PC-3 (cell line): ENCODE measurements around the gene GPRIN1. TPM values are rescaled to one million over a fixed set of nuclear protein-coding genes. Genes with fewer than 3 reads are reported as not detected.
A peak's percentile ranks its signal among the peaks of the same experiment; 100 is the strongest.

ENCODE experiments used
- ATAC-seq: fragments of 200-7000 bp; cut with Tn5 transposase; 2 replicates; pipeline ENCODE4 v1.9.1; 2020; ENCODE audit warnings: mild to moderate bottlenecking, moderate library complexity
- BruUV-seq: library from RNA; stranded (reverse); fragments of 400-500 nt; replicated peaks from 2 replicates; lab custom pipeline; 2021; lab: Mats Ljungman, UMichigan
- CTCF ChIA-PET: fragments of 300-600 bp; sonication (Branson Sonifier 250); formaldehyde crosslinking; loops from one replicate; lab custom pipeline; 2022; ENCODE audit warnings: antibody characterized with exemption; lab: Charles Lee
- POLR2A ChIA-PET: fragments of 300-600 bp; sonication (Branson Sonifier 250); formaldehyde crosslinking; loops from one replicate; lab custom pipeline; 2022; ENCODE audit warnings: antibody characterized with exemption; ENCODE audit not compliant: unreplicated experiment; lab: Charles Lee
- DNase-seq: peaks from one replicate; pipeline ENCODE4 v3.0.0-alpha.2; 2015
- H2AFZ ChIP-seq: fragments of 300-600 bp; sonication (generic); 2 replicates; pipeline ENCODE4 v1.6.0; 2016; ENCODE audit warnings: antibody characterized with exemption, low read length
- H3F3A ChIP-seq: fragments of 300-600 bp; sonication (generic); one replicate; pipeline ENCODE4 v1.6.0; 2017; ENCODE audit warnings: antibody characterized with exemption, low read length, control low read depth, mild to moderate bottlenecking; ENCODE audit not compliant: unreplicated experiment
- H3K27ac ChIP-seq: fragments of 300-600 bp; sonication (generic); 2 replicates; pipeline ENCODE4 v1.5.1; 2016; ENCODE audit warnings: mild to moderate bottlenecking, low read length
- H3K27me3 ChIP-seq: fragments of 300-600 bp; sonication (generic); 2 replicates; pipeline ENCODE4 v1.6.1; 2016; ENCODE audit warnings: low read length, mixed read lengths
- H3K36me3 ChIP-seq: fragments of 300-600 bp; sonication (generic); 2 replicates; pipeline ENCODE4 v1.6.1; 2016; ENCODE audit warnings: low read depth, mixed run types, low read length, mixed read lengths
- H3K4me1 ChIP-seq: fragments of 300-600 bp; sonication (generic); 2 replicates; pipeline ENCODE4 v1.5.1; 2016; ENCODE audit warnings: low read length; ENCODE audit not compliant: insufficient read depth
- H3K4me2 ChIP-seq: fragments of 300-600 bp; sonication (generic); 2 replicates; pipeline ENCODE4 v1.6.0; 2016; ENCODE audit warnings: low read length
- H3K4me3 ChIP-seq: fragments of 300-600 bp; sonication (generic); 2 replicates; pipeline ENCODE4 v1.5.1; 2016; ENCODE audit warnings: mild to moderate bottlenecking, low read length, mixed read lengths
- H3K79me2 ChIP-seq: fragments of 300-600 bp; sonication (generic); 2 replicates; pipeline ENCODE4 v1.6.1; 2017; ENCODE audit warnings: low read length, mixed read lengths
- H3K9ac ChIP-seq: fragments of 300-600 bp; sonication (generic); 2 replicates; pipeline ENCODE4 v1.6.0; 2016; ENCODE audit warnings: mild to moderate bottlenecking, low read length
- H3K9me2 ChIP-seq: fragments of 300-600 bp; sonication (generic); replicated peaks from 2 replicates; pipeline ENCODE4 v1.6.1; 2016; ENCODE audit warnings: mixed run types, low read length, mixed read lengths
- H3K9me3 ChIP-seq: fragments of 300-600 bp; sonication (generic); 2 replicates; pipeline ENCODE4 v1.6.1; 2016; ENCODE audit warnings: low read length, mixed read lengths
- H4K20me1 ChIP-seq: fragments of 300-600 bp; sonication (generic); 2 replicates; pipeline ENCODE4 v1.6.1; 2016; ENCODE audit warnings: low read length, mixed read lengths
- CTCF ChIP-seq: fragments of 300-600 bp; sonication (generic); conservative IDR thresholded peaks from 2 replicates; pipeline ENCODE4 v1.5.1; 2017; ENCODE audit warnings: antibody characterized with exemption, low read depth, mild to moderate bottlenecking, low read length
- EZH2 ChIP-seq: fragments of 300-600 bp; sonication (generic); IDR thresholded peaks from one replicate; pipeline ENCODE4 v1.6.1; 2017; ENCODE audit warnings: antibody characterized with exemption, mild to moderate bottlenecking, low read length; ENCODE audit not compliant: unreplicated experiment
- EZH2phosphoT487 ChIP-seq: fragments of 300-600 bp; sonication (generic); IDR thresholded peaks from 2 replicates; pipeline ENCODE4 v1.6.1; 2018; ENCODE audit warnings: mild to moderate bottlenecking, antibody characterized with exemption, low read length, borderline replicate concordance
- intact Hi-C: fragments of 100-400 bp; cut with micrococcal nuclease; formaldehyde crosslinking; loops from 2 replicates; pipeline ENCODE4 v1.9.0; 2023
- total RNA-seq: library from RNA; depleted of rRNA; stranded (reverse); fragments of >200 nt; gene quantifications from 2 replicates; pipeline ENCODE4 v1.2.3, GENCODE V29; 2014

The GPRIN1 gene
- total RNA-seq, 1 experiment from 2014 or later, result 18.7 TPM

GRCh38 chr5:176581361-176581760 is 28.6 kb downstream of the GPRIN1 start:
- Histone ChIP-seq H3K4me2 (no peak overlapping the region), H3K9ac (no peak overlapping the region), H3K36me3 (no peaks in the 10 kb centered on the region; the same call in 1 of the 2 replicates), H3F3A (no peaks in the 10 kb centered on the region), H2AFZ (no peak overlapping the region), H3K79me2 (no peaks in the 10 kb centered on the region), H3K4me3 (no peak overlapping the region), H3K27ac (no peak overlapping the region), H4K20me1 (no peaks in the 10 kb centered on the region), H3K4me1 (peaks cover 4% of the 10 kb centered on the region; the same call in 1 of the 2 replicates), H3K9me2 (no peaks in the 10 kb centered on the region), H3K27me3 (no peaks in the 10 kb centered on the region), H3K9me3 (no peaks in the 10 kb centered on the region)
- DNase-seq (no peak), ATAC-seq (no peak)
- intact Hi-C loops, result no loop called here
- no TSS peak for BruUV-seq
- TF ChIP-seq EZH2phosphoT487 (no peak), EZH2 (no peak), CTCF (no peak)
- CTCF ChIA-PET, result no interaction called here
- POLR2A ChIA-PET, result no interaction called here

GRCh38 chr5:176579323-176579722 is 30.6 kb downstream of the GPRIN1 start:
- H3K4me3 ChIP-seq, result no peak overlapping the region
- intact Hi-C loops, result loop anchor here (2.0 kb wide), 3 partner anchors 35 to 169 kb away; partner anchors contain the start of gene TSPAN17
- H3K9me3 ChIP-seq, result no peaks in the 10 kb centered on the region
- ChIA-PET CTCF (no interaction called here), POLR2A (no interaction called here)
- ATAC-seq, result no peak
- no peaks in the 10 kb centered on the region for H4K20me1 ChIP-seq
- H3F3A ChIP-seq, result no peaks in the 10 kb centered on the region
- no peaks in the 10 kb centered on the region for H3K27me3 ChIP-seq
- H3K4me1 ChIP-seq, result peaks cover 4% of the 10 kb centered on the region; the same call in 1 of the 2 replicates
- H3K9me2 ChIP-seq, result no peaks in the 10 kb centered on the region
- no peak overlapping the region for H3K9ac ChIP-seq
- H2AFZ ChIP-seq, result no peak overlapping the region
- no peak overlapping the region for H3K27ac ChIP-seq
- BruUV-seq, result no TSS peak
- H3K36me3 ChIP-seq, result no peaks in the 10 kb centered on the region
- no peak for TF ChIP-seq EZH2phosphoT487
- no peak for TF ChIP-seq EZH2
- TF ChIP-seq CTCF, result no peak
- no peak overlapping the region for H3K4me2 ChIP-seq
- no peak for DNase-seq
- no peaks in the 10 kb centered on the region for H3K79me2 ChIP-seq

- intact Hi-C loops, result loop anchor here (1.0 to 2.0 kb wide), 4 partner anchors 34 to 189 kb away; partner anchors contain the start of gene TSPAN17
- peak; percentile 95 for ATAC-seq
- Histone ChIP-seq H3K9me3 (no peaks in the 10 kb centered on the region), H3K4me3 (no peak overlapping the region), H3K79me2 (no peaks in the 10 kb centered on the region), H3K9ac (no peak overlapping the region), H4K20me1 (no peaks in the 10 kb centered on the region), H3K36me3 (no peaks in the 10 kb centered on the region), H2AFZ (peak overlapping the region; percentile 79), H3K4me1 (peaks cover 4% of the 10 kb centered on the region; the same call in 1 of the 2 replicates), H3K27me3 (no peaks in the 10 kb centered on the region), H3K9me2 (no peaks in the 10 kb centered on the region), H3F3A (no peaks in the 10 kb centered on the region), H3K27ac (no peak overlapping the region), H3K4me2 (peak overlapping the region; percentile 39)
- no peak for TF ChIP-seq EZH2
- peak; percentile 83 for TF ChIP-seq CTCF
- peak; percentile 93 for DNase-seq
- POLR2A ChIA-PET, result no interaction called here
- BruUV-seq, result no TSS peak
- CTCF ChIA-PET, result interaction anchor here (1.0 kb wide), 1 partner anchor 34 kb away, joined by 6 read pairs; no protein-coding TSS in a partner anchor
These were observed 31.6 kb downstream of the GPRIN1 start for GRCh38 chr5:176578391-176578808.
